MM.1S (cell line): ENCODE data around the gene CD109.

Source experiments
- DNase-seq: peaks from one replicate; pipeline ENCODE4 v3.0.0-alpha.2; 2015
- H2AFZ ChIP-seq: fragments of 300-600 bp; sonication (generic); 2 replicates; pipeline ENCODE4 v1.6.0; 2016; ENCODE audit warnings: antibody characterized with exemption, low read length
- H3F3A ChIP-seq: fragments of 300-600 bp; sonication (generic); 2 replicates; pipeline ENCODE4 v1.6.1; 2016; ENCODE audit warnings: mild to moderate bottlenecking, antibody characterized with exemption, low read length, moderate library complexity, mixed read lengths; ENCODE audit not compliant: insufficient read depth
- H3K27ac ChIP-seq: fragments of 300-600 bp; sonication (generic); 2 replicates; pipeline ENCODE4 v1.5.1; 2016; ENCODE audit warnings: mild to moderate bottlenecking, low read length
- H3K27me3 ChIP-seq: fragments of 300-600 bp; sonication (generic); replicated peaks from 2 replicates; pipeline ENCODE4 v1.6.0; 2016; ENCODE audit warnings: low read length; ENCODE audit not compliant: insufficient read depth
- H3K36me3 ChIP-seq: fragments of 300-600 bp; sonication (generic); replicated peaks from 2 replicates; pipeline ENCODE4 v1.6.1; 2016; ENCODE audit warnings: mild to moderate bottlenecking, low read length, mixed read lengths; ENCODE audit not compliant: insufficient read depth
- H3K4me1 ChIP-seq: fragments of 300-600 bp; sonication (generic); 2 replicates; pipeline ENCODE4 v1.6.1; 2016; ENCODE audit warnings: low read length, mixed read lengths
- H3K4me2 ChIP-seq: fragments of 300-600 bp; sonication (generic); 2 replicates; pipeline ENCODE4 v1.6.0; 2016; ENCODE audit warnings: low read depth, low read length
- H3K4me3 ChIP-seq: fragments of 300-600 bp; sonication (generic); 2 replicates; pipeline ENCODE4 v1.5.1; 2016; ENCODE audit warnings: low read length, mixed read lengths
- H3K79me2 ChIP-seq: fragments of 300-600 bp; sonication (generic); 2 replicates; pipeline ENCODE4 v1.6.1; 2016; ENCODE audit warnings: mixed run types, low read length, mixed read lengths
- H3K9ac ChIP-seq: fragments of 300-600 bp; sonication (generic); 2 replicates; pipeline ENCODE4 v1.6.1; 2016; ENCODE audit warnings: low read length, mixed read lengths
- H3K9me2 ChIP-seq: fragments of 300-600 bp; sonication (generic); replicated peaks from 2 replicates; pipeline ENCODE4 v1.6.1; 2016; ENCODE audit warnings: mild to moderate bottlenecking, low read length, mixed read lengths; ENCODE audit not compliant: insufficient read depth
- H3K9me3 ChIP-seq: fragments of 300-600 bp; sonication (generic); replicated peaks from 2 replicates; pipeline ENCODE4 v1.6.1; 2016; ENCODE audit warnings: mild to moderate bottlenecking, low read length, mixed read lengths; ENCODE audit not compliant: insufficient read depth
- H4K20me1 ChIP-seq: fragments of 300-600 bp; sonication (generic); 2 replicates; pipeline ENCODE4 v1.6.1; 2016; ENCODE audit warnings: mild to moderate bottlenecking, low read length, moderate library complexity, mixed read lengths; ENCODE audit not compliant: insufficient read depth
- CTCF ChIP-seq: fragments of 300-600 bp; sonication (generic); IDR thresholded peaks from 2 replicates; pipeline ENCODE4 v1.5.1; 2016; ENCODE audit warnings: antibody characterized with exemption, low read length, mixed read lengths
- EZH2 ChIP-seq: fragments of 300-600 bp; sonication (generic); optimal IDR thresholded peaks from 2 replicates; pipeline ENCODE3; 2017; ENCODE audit warnings: low read depth, mild to moderate bottlenecking, antibody characterized with exemption, low read length, mixed read lengths
- EZH2phosphoT487 ChIP-seq: fragments of 300-600 bp; sonication (generic); IDR thresholded peaks from 2 replicates; pipeline ENCODE4 v1.6.1; 2018; ENCODE audit warnings: antibody characterized with exemption, low read length

CD109 gene

GRCh38 chr6:73738367-73739028 is 42.5 kb downstream of the CD109 start:
- H3K4me1 ChIP-seq, result 0 out of 2 replicates have a peak, but pooled peaks cover 3% of the 10 kb centered on the region

DNA sequence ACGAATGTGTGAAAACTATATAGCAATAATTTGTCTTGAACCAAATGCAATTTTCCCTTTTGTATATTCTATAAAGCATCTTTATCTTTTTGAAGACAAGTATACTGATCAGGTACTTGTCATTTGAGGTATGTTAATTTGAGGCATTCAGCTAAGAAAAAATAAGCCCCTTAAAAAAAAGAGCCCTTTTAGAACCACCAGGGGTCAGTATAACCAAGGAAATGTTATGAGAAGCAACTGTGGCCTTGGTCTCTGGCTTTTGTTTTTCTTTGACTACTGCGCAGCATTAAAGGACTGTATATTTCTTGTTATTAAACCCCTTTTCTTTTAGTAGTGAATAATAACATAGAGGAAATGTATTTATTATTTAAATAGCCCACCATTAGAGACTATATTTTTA is 43.1 kb downstream of the CD109 start:
- no peak overlapping the region for H3K4me2 ChIP-seq
- H4K20me1 ChIP-seq, result no peaks in the 10 kb centered on the region
- H3K27ac ChIP-seq, result no peak overlapping the region
- no peaks in the 10 kb centered on the region for H3K9me3 ChIP-seq
- H3K4me1 ChIP-seq, result 0 out of 2 replicates have a peak, but pooled peaks cover 3% of the 10 kb centered on the region
- DNase-seq, result peak; percentile 59
- no peak overlapping the region for H2AFZ ChIP-seq
- no peaks in the 10 kb centered on the region for H3K9me2 ChIP-seq
- no peaks in the 10 kb centered on the region for H3F3A ChIP-seq
- no peak overlapping the region for H3K9ac ChIP-seq
- no peaks in the 10 kb centered on the region for H3K27me3 ChIP-seq
- H3K36me3 ChIP-seq, result no peaks in the 10 kb centered on the region
- TF ChIP-seq EZH2phosphoT487, result no peak
- TF ChIP-seq EZH2, result no peak
- peak; percentile 68 for TF ChIP-seq CTCF
- H3K79me2 ChIP-seq, result no peaks in the 10 kb centered on the region
- no peak overlapping the region for H3K4me3 ChIP-seq

More at GRCh38 chr6:73738367-73739028, 42.5 kb downstream of the CD109 start:
- Histone ChIP-seq H3K4me3 (no peak overlapping the region), H3K27ac (no peak overlapping the region), H3K9me3 (no peaks in the 10 kb centered on the region), H3K4me2 (no peak overlapping the region), H3K79me2 (no peaks in the 10 kb centered on the region), H3K27me3 (no peaks in the 10 kb centered on the region), H3F3A (no peaks in the 10 kb centered on the region), H3K9ac (no peak overlapping the region), H2AFZ (no peak overlapping the region), H4K20me1 (no peaks in the 10 kb centered on the region), H3K36me3 (no peaks in the 10 kb centered on the region), H3K9me2 (no peaks in the 10 kb centered on the region)
- TF ChIP-seq CTCF (no peak), EZH2phosphoT487 (no peak), EZH2 (no peak)
- DNase-seq, result no peak

DNA sequence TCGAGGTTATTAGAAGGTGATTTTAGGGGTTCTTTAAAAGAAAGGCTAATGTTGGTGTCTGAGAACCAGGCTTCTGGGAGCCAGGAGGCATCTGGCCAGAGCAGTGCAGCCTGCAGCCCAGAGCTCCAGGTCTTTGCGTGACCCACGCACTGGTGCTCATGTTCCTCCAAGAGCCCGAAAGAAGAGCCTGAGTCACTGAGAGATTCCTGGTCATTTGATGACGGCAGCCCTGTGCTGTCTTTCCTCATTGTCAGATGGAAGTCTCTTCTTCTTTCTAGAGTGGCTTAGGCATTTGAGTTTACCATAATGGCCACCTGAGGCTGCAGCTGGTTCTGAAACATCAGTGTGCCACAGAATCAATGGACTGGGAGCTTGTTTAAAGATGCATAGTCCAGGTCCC is 46.4 kb downstream of the CD109 start:
- Histone ChIP-seq H3K4me2 (no peak overlapping the region), H3K4me3 (no peak overlapping the region), H3K9me2 (no peaks in the 10 kb centered on the region), H3K27ac (no peak overlapping the region), H3F3A (peaks cover 5% of the 10 kb centered on the region), H3K4me1 (peaks cover 10% of the 10 kb centered on the region), H3K9ac (no peak overlapping the region), H3K36me3 (no peaks in the 10 kb centered on the region), H2AFZ (no peak overlapping the region), H3K27me3 (no peaks in the 10 kb centered on the region), H3K79me2 (no peaks in the 10 kb centered on the region), H3K9me3 (no peaks in the 10 kb centered on the region), H4K20me1 (no peaks in the 10 kb centered on the region)
- TF ChIP-seq CTCF, result no peak
- no peak for DNase-seq
